Panc1 (cell line): ENCODE measurements around the gene SCAP.

Experiments
- POLR2AphosphoS5 ChIP-seq: IDR thresholded peaks from 2 replicates; pipeline ENCODE4 v1.6.1; 2012; ENCODE audit warnings: mild to moderate bottlenecking, low read depth, low read length, moderate library complexity
- SIN3A ChIP-seq: IDR thresholded peaks from 2 replicates; pipeline ENCODE4 v1.6.1; 2012; ENCODE audit warnings: low read depth, mild to moderate bottlenecking, low read length, moderate library complexity, borderline replicate concordance; ENCODE audit not compliant: insufficient read depth
- TCF7L2 ChIP-seq: IDR thresholded peaks from 2 replicates; pipeline ENCODE4 v1.6.1; 2011; ENCODE audit warnings: mild to moderate bottlenecking, low read depth, low read length, inconsistent platforms
- TF ChIP-seq, protein P1 (sequence below): fragments of 450-650 bp; IDR thresholded peaks from 2 replicates; pipeline ENCODE4 v1.5.1; 2017; ENCODE audit warnings: mild to moderate bottlenecking

DNA sequence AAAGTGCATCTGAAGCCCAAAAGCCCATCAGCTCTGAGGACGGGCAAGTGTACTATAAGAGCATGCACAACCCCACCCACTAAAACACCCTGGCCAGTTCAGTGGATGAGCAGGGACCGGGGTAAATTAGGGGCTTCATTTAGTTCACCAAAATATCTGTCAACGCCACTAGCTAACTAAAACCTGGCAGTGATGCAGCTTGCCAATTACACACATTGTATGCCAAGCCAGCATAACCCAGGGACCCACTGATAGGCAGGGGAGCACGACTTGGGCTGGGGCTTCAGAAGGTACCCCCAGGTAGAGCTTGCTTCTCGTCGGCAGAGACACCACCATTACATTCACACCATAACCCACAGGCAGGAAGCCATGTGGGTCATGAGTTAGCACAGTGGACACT, 47.9 kb downstream of the SCAP start:
- TF ChIP-seq, protein P1, sequence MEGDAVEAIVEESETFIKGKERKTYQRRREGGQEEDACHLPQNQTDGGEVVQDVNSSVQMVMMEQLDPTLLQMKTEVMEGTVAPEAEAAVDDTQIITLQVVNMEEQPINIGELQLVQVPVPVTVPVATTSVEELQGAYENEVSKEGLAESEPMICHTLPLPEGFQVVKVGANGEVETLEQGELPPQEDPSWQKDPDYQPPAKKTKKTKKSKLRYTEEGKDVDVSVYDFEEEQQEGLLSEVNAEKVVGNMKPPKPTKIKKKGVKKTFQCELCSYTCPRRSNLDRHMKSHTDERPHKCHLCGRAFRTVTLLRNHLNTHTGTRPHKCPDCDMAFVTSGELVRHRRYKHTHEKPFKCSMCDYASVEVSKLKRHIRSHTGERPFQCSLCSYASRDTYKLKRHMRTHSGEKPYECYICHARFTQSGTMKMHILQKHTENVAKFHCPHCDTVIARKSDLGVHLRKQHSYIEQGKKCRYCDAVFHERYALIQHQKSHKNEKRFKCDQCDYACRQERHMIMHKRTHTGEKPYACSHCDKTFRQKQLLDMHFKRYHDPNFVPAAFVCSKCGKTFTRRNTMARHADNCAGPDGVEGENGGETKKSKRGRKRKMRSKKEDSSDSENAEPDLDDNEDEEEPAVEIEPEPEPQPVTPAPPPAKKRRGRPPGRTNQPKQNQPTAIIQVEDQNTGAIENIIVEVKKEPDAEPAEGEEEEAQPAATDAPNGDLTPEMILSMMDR: no peak
- TF ChIP-seq SIN3A (no peak), POLR2AphosphoS5 (no peak), TCF7L2 (no peak)
